Measurements from ENCODE around the gene CA5A.

CA5A gene

DNA sequence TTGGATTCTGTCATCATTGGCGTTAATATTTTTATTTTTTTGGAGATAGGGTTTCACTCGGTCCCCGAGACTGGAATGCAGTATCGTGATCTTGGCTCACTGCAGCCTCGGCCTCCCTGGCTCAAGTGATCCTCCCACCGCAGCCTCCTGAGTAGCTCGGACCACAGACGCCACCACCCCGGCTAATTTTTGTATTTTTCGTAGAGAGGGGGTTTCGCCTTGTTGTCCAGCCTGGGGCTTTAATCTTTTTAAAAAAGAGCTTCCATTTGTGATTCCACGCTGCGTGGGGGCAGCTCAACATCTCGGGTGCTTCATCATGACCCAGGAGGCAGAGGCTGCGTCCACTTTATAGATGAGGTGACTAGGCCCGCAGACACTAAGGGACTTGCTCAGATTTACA is 16.4 kb upstream of the CA5A start:
- no peak for DNase-seq (ENCODE audit: insufficient read length)
- TF ChIP-seq POLR2A (IDR thresholded peaks at IDR 0.05; ENCODE audit: low read depth, low read length) (no peak), TAF1 (IDR thresholded peaks at IDR 0.05; ENCODE audit: borderline replicate concordance, low read depth, low read length) (no peak), POLR2AphosphoS5 (IDR thresholded peaks at IDR 0.05; ENCODE audit: low read depth, low read length) (no peak; the same call in 1 of the 2 replicates)
- FAIRE-seq: no peak

DNA sequence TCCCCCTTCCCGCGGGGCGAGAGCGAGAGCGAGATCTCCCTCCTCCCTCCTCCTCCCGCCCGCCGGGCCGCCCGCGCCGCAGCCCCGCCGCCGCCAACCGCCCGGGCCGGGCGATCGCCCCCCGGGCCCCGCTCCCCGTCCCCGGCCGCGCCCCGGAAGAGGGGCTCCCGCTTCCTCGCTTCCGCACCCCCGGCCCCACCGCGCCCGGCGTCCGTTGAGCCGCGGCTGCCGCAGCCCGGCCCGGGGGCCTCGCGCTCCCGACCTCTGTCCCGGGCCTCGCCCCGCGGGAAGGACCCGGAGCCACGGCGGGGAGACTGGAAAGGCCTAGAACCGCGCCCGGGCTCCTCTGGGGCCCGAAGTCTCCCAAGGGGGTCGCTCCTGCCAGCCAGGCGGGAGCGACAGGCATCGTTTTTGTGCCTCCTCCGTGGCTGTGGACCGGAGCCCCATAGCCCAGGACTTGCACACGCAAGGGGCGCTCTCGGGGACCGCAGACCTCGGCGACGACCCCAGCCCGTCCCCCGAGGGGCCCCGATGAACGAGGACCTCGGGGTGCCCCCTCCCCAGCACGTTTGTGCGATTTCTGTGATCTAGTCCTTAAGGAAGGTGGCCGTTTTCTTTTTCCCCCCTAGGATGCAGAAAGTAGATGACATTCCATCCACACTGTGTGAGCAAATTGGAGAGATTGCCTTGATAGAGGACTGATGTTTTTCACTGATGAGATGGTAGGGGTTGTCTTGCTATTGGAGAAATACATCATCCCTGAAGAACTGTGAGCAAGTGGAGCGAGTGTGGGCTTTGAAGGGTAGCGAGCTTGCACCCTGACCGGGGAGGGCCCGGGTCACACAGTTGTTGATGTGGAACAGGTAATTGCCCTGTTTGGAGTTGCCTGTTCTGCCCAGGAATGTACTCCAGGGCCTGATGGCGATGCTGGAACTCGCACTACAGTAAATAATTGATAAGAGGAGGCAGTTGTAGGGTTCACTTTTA is 15.5 kb upstream of the CA5A start:
- TF ChIP-seq POLR2A (IDR thresholded peaks at IDR 0.05; ENCODE audit: low read depth, low read length): peak; percentile 84; the same call in 1 of the 2 replicates
- TF ChIP-seq POLR2AphosphoS5 (IDR thresholded peaks at IDR 0.05; ENCODE audit: low read depth, low read length): no peak; the same call in 1 of the 2 replicates
- DNase-seq (ENCODE audit: insufficient read length): no peak
- peak; percentile 27 for FAIRE-seq

DNA sequence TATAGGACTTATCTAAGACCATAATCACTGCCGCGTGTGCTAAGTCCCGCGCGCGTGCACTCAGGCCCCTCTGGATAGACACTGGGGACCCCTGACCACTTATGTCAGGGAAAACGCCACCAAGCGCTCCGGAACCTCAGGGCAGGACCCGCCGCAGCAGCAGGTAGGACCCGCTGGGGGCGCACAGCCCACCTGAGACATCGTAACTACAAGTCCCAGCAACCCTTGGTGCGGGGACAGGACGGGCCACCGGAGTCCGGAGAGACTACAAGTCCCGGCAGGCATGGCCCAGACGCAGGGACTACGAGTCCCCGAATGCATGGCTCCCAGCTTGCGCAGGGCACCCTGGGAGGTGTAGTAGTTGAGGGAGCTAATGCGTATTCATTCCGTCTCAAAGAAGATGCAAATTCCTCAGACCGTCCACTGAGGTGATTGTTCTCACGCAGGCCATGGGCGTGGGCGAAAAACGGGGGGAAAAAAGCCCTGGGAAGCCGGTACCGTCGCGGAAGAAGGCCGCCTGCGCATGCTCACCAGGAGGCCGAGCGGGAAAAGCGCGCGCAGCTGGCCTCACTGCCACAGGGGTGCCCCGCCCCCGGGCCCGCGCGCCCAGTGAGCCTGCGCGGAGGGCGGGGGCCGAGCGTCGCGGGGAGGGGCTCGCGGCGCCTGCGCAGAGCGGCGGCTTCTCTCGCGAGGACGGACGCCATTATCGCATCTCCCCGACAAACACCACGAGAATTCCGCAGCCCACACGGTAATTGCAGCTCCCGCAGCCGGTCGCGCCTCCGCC is 14.6 kb upstream of the CA5A start, which contains the start of gene BANP:
Gene BANP, plus strand, starts transcription at position 670 of the 787 bp plus-strand sequence. CDS start 23,682 bp downstream, outside the sequence.
- TF ChIP-seq POLR2AphosphoS5 (IDR thresholded peaks at IDR 0.05; ENCODE audit: low read depth, low read length): peak; percentile 72
- no peak; the same call in 1 of the 2 replicates for TF ChIP-seq POLR2A (IDR thresholded peaks at IDR 0.05; ENCODE audit: low read depth, low read length)
- peak; percentile 84; the same call in 1 of the 2 replicates for TF ChIP-seq TAF1 (IDR thresholded peaks at IDR 0.05; ENCODE audit: borderline replicate concordance, low read depth, low read length)
- DNase-seq (ENCODE audit: insufficient read length) (peak; percentile 97), FAIRE-seq (peak; percentile 97)

DNA sequence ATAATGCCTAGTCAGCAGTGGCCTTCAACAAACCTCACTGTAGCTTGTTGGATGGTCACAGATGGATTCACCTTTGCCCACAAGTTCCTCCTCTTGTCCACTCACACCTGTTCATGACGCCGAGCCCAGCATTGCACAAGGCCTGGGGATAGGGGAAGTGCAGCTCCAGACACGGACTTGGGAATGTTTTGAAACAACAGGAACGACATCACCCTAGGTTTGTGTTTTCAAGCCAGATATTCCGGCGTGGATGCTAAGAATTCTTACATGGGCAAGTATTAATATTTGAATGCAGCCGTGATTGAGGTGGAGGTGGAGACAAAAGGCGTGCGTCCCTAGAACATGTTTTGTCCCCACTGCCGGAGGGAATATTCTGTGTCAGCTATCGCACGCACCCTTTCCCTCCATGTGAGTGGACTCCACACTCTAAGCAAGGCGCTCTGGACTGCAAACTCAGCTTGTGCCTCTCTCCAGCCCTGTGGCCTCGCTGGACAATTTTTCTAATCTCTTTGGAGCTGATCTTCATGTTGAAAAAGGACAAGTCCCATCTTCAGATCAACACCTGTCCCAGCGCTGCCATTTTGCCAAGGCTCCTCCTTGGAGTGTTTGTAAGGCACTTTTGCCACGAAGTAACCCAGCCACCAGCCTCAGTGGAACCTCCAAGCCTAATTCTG is 12.9 kb upstream of the CA5A start:
- FAIRE-seq (no peak), DNase-seq (ENCODE audit: insufficient read length) (no peak)
- TF ChIP-seq TAF1 (IDR thresholded peaks at IDR 0.05; ENCODE audit: borderline replicate concordance, low read depth, low read length) (no peak), POLR2AphosphoS5 (IDR thresholded peaks at IDR 0.05; ENCODE audit: low read depth, low read length) (no peak), POLR2A (IDR thresholded peaks at IDR 0.05; ENCODE audit: low read depth, low read length) (no peak)

DNA sequence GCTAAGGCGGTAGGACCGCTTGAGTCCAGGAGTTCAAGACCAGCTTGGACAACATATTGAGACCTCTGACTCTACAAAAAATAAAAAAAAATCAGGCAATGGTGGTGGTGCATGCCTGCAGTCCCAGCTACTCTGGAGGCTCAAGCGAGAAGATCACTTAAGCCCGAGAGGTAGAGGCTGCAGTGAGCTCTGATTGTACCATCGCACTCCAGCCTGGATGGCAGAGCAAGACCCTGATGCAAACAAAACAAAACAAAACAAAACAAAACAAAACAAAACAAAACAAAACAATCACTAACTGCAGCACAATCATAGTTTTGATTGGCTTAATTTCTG is 12.4 kb upstream of the CA5A start:
- FAIRE-seq (no peak), DNase-seq (ENCODE audit: insufficient read length) (no peak)
- TF ChIP-seq POLR2A (IDR thresholded peaks at IDR 0.05; ENCODE audit: low read depth, low read length): no peak
- no peak for TF ChIP-seq POLR2AphosphoS5 (IDR thresholded peaks at IDR 0.05; ENCODE audit: low read depth, low read length)
- no peak for TF ChIP-seq TAF1 (IDR thresholded peaks at IDR 0.05; ENCODE audit: borderline replicate concordance, low read depth, low read length)

DNA sequence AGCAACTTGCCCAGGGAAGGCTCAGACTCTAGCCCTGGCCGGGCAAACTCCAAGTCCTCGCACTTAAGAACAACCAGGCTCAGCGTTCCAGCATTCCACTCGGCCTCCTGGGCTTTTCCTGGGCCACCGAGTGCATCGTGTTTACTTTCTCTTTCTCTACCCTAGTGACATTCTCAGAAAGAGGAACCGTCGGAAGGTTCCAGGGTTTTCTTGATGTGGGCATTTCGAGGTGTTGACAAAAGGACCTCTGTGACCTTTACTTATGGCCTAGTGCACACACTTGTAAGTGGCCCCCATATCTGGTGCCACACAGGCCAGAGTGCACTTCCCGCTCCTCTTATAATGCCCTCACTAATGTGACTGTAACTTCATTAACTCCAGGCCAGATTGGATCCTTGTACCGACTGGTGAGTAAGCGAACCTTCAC is 11.8 kb upstream of the CA5A start:
- DNase-seq (ENCODE audit: insufficient read length): no peak

DNA sequence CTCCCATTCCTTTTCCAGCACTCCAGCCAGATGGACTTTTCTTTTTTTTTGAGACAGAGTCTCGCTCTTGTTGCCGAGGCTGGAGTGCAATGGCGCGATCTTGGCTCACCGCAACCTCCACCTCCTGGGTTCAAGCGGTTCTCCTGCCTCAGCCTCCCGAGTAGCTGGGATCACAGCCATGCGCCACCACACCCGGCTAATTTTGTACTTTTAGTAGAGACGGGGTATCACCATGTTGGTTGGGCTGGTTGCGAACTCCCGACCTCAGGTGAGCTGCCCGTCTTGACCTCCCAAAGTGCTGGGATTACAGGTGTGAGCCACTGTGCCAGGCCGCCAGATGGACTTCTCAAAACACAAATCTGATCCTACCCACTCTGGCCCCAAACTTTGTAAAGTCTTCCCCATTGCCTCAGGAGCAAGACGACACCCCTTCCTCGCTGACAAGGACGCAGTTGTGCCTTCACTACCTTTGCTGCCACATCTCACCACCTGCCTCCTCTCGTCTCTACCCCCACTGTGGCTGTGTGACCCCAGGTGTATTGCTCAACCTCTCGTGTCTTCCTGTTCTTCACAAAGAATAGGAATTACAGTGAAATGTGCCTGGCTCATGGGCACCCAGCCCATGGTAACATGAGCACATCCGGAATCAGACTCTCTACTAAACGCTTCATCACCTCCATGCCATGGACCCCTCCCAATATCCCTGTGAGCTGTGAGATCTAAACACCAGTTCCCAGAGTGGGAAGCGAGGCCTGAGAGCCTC is 11.2 kb upstream of the CA5A start:
- FAIRE-seq (no peak), DNase-seq (ENCODE audit: insufficient read length) (no peak)
- TF ChIP-seq POLR2AphosphoS5 (IDR thresholded peaks at IDR 0.05; ENCODE audit: low read depth, low read length) (no peak), TAF1 (IDR thresholded peaks at IDR 0.05; ENCODE audit: borderline replicate concordance, low read depth, low read length) (no peak)

More for the DNA sequence above, 11.8 kb upstream of the CA5A start:
- TF ChIP-seq POLR2A (IDR thresholded peaks at IDR 0.05; ENCODE audit: low read depth, low read length) (no peak), POLR2AphosphoS5 (IDR thresholded peaks at IDR 0.05; ENCODE audit: low read depth, low read length) (no peak), TAF1 (IDR thresholded peaks at IDR 0.05; ENCODE audit: borderline replicate concordance, low read depth, low read length) (no peak)
- no peak for FAIRE-seq

DNA sequence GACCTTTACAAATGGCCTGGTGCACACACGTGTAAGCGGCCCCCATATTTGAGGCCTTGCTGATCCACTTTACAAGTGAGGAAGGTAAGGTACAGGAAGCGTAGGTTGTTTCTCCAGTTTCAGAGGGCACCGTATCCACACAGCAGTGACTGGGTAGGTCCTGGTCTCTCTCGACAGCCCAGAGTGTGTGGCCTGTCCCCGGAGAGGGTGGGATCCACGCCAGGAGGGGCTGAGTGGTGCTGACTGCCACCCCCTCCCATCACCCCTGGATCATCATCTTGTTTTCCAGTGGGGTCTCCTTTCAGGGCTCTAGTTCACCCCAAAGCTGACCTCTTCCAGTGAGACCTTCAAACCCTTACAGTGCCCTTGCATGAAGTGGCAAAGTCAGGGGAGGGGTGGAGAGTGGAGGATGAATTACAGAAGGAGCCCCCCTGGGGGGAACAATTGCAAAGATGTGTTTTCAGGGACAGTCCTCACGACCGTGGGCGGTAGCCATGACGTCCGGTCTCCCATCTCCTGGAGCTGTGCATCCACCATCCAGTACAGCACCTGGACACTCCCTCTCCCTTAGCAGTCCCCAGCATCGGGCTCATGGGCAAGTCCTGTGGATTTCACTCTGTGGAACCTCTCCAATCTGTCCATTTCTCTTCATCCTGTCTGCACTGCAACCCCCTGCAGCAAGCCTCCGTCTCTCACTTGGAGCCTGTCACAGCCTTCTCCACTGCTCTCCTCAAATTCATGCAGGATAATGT is 10.4 kb upstream of the CA5A start:
- FAIRE-seq (no peak), DNase-seq (ENCODE audit: insufficient read length) (no peak)
- TF ChIP-seq POLR2AphosphoS5 (IDR thresholded peaks at IDR 0.05; ENCODE audit: low read depth, low read length) (no peak), TAF1 (IDR thresholded peaks at IDR 0.05; ENCODE audit: borderline replicate concordance, low read depth, low read length) (no peak)

DNA sequence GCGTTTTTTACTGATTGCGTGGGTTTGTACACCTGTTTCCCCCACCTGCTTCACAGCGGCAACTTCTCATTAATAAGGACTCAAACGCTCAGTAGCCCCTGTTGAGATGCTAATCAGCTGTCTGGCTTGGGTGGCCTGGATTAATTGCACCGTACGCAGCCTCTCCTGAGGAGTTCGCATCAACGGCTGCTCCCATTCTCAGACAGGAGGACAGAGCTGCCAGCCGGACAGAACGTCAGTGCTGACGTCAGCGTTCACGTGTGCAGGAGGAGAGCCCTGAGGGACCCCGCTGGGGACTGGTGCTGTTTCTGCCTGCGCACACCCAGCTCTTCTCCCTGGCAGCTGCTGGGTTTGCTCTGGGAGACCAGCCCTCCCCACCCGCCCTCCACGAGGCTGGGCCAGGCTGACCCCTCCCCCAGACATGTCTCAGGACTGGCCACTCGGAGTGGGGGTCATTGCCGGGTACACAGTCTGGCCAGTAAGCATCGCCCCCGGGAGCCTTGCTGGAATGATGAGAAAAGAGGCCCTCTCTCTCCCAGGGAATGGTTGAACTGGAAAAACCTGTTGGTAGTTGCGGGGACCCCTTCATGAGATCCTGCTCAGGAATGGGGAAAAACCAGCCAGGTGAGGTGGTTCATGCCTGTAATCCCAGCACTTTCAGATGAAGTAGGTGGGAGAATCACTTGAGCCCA is 9.2 kb upstream of the CA5A start:
- DNase-seq (ENCODE audit: insufficient read length) (no peak), FAIRE-seq (no peak)
- no peak for TF ChIP-seq POLR2AphosphoS5 (IDR thresholded peaks at IDR 0.05; ENCODE audit: low read depth, low read length)
- no peak for TF ChIP-seq POLR2A (IDR thresholded peaks at IDR 0.05; ENCODE audit: low read depth, low read length)
- no peak for TF ChIP-seq TAF1 (IDR thresholded peaks at IDR 0.05; ENCODE audit: borderline replicate concordance, low read depth, low read length)
